ENCODE data around the gene SHISA8. TPM values are rescaled to one million over a fixed set of nuclear protein-coding genes. Genes with fewer than 3 reads are reported as not detected.

SHISA8 gene
- total and polyA plus RNA-seq, 10 of the 15 experiments (the other 5 are each of a cell fraction or from before 2014, with no cell fraction given) = 0.06 to 10.1 (median 0.25) TPM

DNA sequence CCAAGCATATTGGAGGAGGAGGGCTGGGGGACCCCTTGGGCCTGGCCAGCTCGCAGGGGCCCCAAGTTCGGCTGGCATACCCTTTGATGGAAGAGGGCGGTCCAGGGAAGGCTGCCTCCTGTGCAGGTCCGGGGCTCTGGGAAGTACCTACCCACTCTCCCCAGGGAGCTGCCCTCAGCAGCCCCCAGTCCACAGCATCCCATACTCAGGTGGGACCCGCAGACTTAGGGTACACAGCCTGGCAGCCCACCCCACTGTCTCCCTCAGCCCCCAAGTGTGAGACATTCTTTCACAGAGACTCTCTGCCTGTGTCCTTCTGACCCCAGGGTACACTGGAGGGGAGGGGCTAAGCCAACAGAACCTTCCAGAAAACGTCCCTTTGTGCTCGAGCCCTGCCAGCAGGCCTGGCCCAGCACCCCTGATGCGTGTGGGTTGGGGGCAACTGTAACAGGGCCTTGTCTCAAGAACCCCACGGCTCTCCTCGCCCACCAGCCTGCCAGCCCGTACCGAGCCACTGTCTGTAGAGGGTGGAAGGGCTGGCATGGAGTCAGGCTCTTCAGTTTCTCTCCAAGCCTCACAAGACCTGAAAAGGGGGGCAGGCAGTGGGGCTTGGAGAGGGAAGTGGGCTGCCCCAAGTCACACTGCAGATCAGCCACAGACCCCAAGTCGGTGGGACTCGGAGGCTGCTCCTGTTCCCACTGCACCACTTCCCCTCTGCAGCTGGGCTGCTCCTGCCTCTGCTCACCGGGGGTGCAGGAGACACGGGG is 18.7 kb upstream of the SHISA8 start (continued):
- TF ChIP-seq, protein P1, sequence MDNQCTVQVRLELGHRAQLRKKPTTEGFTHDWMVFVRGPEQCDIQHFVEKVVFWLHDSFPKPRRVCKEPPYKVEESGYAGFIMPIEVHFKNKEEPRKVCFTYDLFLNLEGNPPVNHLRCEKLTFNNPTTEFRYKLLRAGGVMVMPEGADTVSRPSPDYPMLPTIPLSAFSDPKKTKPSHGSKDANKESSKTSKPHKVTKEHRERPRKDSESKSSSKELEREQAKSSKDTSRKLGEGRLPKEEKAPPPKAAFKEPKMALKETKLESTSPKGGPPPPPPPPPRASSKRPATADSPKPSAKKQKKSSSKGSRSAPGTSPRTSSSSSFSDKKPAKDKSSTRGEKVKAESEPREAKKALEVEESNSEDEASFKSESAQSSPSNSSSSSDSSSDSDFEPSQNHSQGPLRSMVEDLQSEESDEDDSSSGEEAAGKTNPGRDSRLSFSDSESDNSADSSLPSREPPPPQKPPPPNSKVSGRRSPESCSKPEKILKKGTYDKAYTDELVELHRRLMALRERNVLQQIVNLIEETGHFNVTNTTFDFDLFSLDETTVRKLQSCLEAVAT (IDR thresholded peaks at IDR 0.05) = 0 out of 2 replicates have a peak, but pooled peaks have one; percentile 25
- TF ChIP-seq, protein P2, sequence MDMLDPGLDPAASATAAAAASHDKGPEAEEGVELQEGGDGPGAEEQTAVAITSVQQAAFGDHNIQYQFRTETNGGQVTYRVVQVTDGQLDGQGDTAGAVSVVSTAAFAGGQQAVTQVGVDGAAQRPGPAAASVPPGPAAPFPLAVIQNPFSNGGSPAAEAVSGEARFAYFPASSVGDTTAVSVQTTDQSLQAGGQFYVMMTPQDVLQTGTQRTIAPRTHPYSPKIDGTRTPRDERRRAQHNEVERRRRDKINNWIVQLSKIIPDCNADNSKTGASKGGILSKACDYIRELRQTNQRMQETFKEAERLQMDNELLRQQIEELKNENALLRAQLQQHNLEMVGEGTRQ (IDR thresholded peaks at IDR 0.05; ENCODE audit: borderline replicate concordance, low read depth, low read length) = no peak
- no peak for TF ChIP-seq GABPA (IDR thresholded peaks at IDR 0.05; ENCODE audit: low read depth)
- TF ChIP-seq, protein P3, sequence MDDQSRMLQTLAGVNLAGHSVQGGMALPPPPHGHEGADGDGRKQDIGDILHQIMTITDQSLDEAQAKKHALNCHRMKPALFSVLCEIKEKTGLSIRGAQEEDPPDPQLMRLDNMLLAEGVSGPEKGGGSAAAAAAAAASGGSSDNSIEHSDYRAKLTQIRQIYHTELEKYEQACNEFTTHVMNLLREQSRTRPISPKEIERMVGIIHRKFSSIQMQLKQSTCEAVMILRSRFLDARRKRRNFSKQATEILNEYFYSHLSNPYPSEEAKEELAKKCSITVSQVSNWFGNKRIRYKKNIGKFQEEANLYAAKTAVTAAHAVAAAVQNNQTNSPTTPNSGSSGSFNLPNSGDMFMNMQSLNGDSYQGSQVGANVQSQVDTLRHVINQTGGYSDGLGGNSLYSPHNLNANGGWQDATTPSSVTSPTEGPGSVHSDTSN (IDR thresholded peaks at IDR 0.05; ENCODE audit: insufficient replicate concordance, low read depth, low read length) = no peak
- peak; percentile 84 for TF ChIP-seq MEF2B (IDR thresholded peaks at IDR 0.05; ENCODE audit: partially characterized antibody, poor library complexity, severe bottlenecking)
- TF ChIP-seq, protein P4, sequence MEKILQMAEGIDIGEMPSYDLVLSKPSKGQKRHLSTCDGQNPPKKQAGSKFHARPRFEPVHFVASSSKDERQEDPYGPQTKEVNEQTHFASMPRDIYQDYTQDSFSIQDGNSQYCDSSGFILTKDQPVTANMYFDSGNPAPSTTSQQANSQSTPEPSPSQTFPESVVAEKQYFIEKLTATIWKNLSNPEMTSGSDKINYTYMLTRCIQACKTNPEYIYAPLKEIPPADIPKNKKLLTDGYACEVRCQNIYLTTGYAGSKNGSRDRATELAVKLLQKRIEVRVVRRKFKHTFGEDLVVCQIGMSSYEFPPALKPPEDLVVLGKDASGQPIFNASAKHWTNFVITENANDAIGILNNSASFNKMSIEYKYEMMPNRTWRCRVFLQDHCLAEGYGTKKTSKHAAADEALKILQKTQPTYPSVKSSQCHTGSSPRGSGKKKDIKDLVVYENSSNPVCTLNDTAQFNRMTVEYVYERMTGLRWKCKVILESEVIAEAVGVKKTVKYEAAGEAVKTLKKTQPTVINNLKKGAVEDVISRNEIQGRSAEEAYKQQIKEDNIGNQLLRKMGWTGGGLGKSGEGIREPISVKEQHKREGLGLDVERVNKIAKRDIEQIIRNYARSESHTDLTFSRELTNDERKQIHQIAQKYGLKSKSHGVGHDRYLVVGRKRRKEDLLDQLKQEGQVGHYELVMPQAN (conservative IDR thresholded peaks at IDR 0.05) = no peak
- TF ChIP-seq ZNF24 (IDR thresholded peaks at IDR 0.05) = no peak
- no peak for TF ChIP-seq NFIC (IDR thresholded peaks at IDR 0.05; ENCODE audit: low read depth, low read length)
- peak; percentile 19; the same call in 1 of the 2 replicates for TF ChIP-seq BACH1 (IDR thresholded peaks at IDR 0.05; ENCODE audit: borderline replicate concordance)
- TF ChIP-seq KAT2A (conservative IDR thresholded peaks at IDR 0.05; ENCODE audit: control insufficient read depth, low read depth, low read length) = no peak
- no peak for TF ChIP-seq KDM1A (IDR thresholded peaks at IDR 0.05; ENCODE audit: borderline replicate concordance)
- TF ChIP-seq, protein P5, sequence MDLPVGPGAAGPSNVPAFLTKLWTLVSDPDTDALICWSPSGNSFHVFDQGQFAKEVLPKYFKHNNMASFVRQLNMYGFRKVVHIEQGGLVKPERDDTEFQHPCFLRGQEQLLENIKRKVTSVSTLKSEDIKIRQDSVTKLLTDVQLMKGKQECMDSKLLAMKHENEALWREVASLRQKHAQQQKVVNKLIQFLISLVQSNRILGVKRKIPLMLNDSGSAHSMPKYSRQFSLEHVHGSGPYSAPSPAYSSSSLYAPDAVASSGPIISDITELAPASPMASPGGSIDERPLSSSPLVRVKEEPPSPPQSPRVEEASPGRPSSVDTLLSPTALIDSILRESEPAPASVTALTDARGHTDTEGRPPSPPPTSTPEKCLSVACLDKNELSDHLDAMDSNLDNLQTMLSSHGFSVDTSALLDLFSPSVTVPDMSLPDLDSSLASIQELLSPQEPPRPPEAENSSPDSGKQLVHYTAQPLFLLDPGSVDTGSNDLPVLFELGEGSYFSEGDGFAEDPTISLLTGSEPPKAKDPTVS (IDR thresholded peaks at IDR 0.05; ENCODE audit: low read depth, low read length) = 0 out of 2 replicates have a peak, but pooled peaks have one; percentile 75
- TF ChIP-seq LARP7 (IDR thresholded peaks at IDR 0.05) = no peak
